Activated CD4-positive, alpha-beta T cell treated with anti-CD3 and anti-CD28 coated beads, Interleukin-2, amount 10 ng/mL, durations not matched to agents 7 days and 5 days (primary cell): Measurements from ENCODE around the gene IHH. TPM values are rescaled to one million over a fixed set of nuclear protein-coding genes. Genes with fewer than 3 reads are reported as not detected.

Experiments
- CTCF ChIA-PET: fragments of 350-600 bp; sonication (Branson Sonifier 250); formaldehyde crosslinking; loops from one replicate; lab custom pipeline; 2021; ENCODE audit warnings: antibody characterized with exemption; lab: Charles Lee
- POLR2A ChIA-PET: fragments of 350-600 bp; sonication (Branson Sonifier 250); formaldehyde crosslinking; loops from one replicate; lab custom pipeline; 2021; ENCODE audit warnings: antibody characterized with exemption; lab: Charles Lee
- DNase-seq: peaks from one replicate; pipeline ENCODE4 v3.0.0-alpha.2; 2020
- H3K27ac Mint-ChIP-seq: one replicate; pipeline ENCODE4 v1.8.0; 2021; ENCODE audit warnings: mild to moderate bottlenecking, moderate library complexity, mixed read lengths
- H3K27me3 Mint-ChIP-seq: one replicate; pipeline ENCODE4 v1.8.0; 2021; ENCODE audit warnings: mixed read lengths
- H3K36me3 Mint-ChIP-seq: one replicate; pipeline ENCODE4 v1.8.0; 2021; ENCODE audit warnings: low read depth, mixed read lengths
- H3K4me1 Mint-ChIP-seq: one replicate; pipeline ENCODE4 v1.8.0; 2021; ENCODE audit warnings: mixed read lengths
- H3K4me3 Mint-ChIP-seq: one replicate; pipeline ENCODE4 v1.8.0; 2021; ENCODE audit warnings: mild to moderate bottlenecking, moderate library complexity, mixed read lengths
- H3K9me3 Mint-ChIP-seq: one replicate; pipeline ENCODE4 v1.8.0; 2021; ENCODE audit warnings: mixed read lengths
- total RNA-seq, 2 experiments: library from RNA; stranded (reverse); gene quantifications; one replicate each; pipeline ENCODE4 v1.2.3, GENCODE V29; 2021

The IHH gene
- not detected for total RNA-seq

DNA sequence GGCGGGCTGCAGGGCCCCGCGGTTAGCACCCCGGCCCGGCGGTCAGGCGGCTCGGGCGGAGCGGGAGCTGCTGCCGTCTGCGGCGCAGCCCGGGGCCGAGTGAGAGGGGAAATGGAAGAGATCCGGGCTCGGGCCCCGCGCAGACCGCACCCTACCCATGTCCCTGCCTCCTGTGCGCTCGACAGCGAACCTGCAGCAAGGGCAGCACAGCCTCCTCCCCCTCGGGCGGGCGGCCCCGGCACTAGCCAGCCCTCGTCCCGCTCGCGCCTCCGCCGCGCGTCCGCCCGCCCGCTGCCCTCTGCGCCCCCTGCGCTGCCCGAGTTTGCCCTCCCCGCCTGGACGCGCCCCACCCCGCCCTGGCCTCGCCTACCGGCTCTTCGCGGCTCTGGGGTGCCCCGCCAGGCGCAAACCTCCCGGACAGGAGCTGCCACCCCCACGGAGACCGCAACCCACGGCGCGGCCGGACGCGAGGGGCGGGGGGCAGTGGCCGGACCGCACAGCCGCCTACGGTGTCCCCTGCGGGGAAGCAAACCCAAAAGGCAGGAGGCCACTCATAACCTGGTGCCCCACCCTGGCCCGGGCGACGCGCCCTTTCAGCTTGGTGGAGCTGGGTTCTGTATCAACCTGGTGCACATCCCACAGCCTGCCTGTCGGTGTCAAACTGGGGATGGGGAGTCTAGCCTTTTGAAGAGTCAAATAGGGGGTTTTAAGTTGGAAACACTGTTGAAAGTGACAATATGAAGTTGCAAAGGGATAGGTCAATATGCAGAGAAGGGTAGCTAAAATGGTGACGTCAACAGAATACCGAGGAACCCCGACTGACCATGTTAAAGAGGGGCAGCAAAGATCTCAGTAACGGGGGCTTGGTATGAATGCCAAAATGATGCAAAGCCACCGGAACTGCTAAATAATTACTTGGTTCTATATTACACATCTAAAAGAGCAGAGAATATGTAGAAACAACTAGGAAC is at the start of gene IHH:
IHH (minus strand) TSS at position 101 of the 971 bp plus-strand sequence. CDS start 454 bp downstream, outside the sequence.
- Mint-ChIP-seq H3K4me1 (peaks cover 16% of the 10 kb centered on the region), H3K36me3 (no peaks in the 10 kb centered on the region), H3K27me3 (peaks cover 77% of the 10 kb centered on the region), H3K9me3 (no peaks in the 10 kb centered on the region), H3K4me3 (no peak within 1 kb of the TSS), H3K27ac (no peak within 1 kb of the TSS)
- ChIA-PET POLR2A (no interaction called here), CTCF (interaction anchor here (0.5 to 2.1 kb wide), 5 partner anchors 41 to 423 kb away, joined by 3 to 6 read pairs (median 3); no protein-coding TSS in a partner anchor)
- DNase-seq: peak; percentile 16

DNA sequence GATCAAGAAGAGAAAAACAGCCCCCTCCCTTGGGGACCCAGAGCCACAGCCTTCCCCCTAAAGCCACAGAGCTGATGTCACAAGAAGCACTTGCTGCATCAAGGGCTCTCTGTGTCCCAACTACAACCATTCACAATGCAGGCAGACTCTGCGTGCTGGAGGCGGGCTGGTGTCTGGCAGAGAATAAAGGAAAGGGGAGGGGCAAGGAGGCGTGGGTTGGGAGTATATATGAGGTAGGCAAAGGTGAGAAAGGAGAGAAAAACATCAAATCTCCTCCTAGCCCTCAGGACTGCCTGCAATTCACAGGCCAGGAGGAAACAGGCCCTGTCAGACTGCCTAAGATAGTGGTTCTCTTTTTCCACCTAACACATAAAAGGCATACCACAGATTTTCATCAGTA is 48.8 kb upstream of the IHH start:
- CTCF ChIA-PET: interaction anchor here (0.5 kb wide), 1 partner anchor 76 kb away, joined by 3 read pairs; no protein-coding TSS in a partner anchor
- Mint-ChIP-seq H3K4me1 (peaks cover 4% of the 10 kb centered on the region), H3K27me3 (no peaks in the 10 kb centered on the region), H3K27ac (no peak overlapping the region), H3K36me3 (no peaks in the 10 kb centered on the region), H3K9me3 (no peaks in the 10 kb centered on the region), H3K4me3 (no peak overlapping the region)
- DNase-seq: peak; percentile 22
- POLR2A ChIA-PET: no interaction called here

DNA sequence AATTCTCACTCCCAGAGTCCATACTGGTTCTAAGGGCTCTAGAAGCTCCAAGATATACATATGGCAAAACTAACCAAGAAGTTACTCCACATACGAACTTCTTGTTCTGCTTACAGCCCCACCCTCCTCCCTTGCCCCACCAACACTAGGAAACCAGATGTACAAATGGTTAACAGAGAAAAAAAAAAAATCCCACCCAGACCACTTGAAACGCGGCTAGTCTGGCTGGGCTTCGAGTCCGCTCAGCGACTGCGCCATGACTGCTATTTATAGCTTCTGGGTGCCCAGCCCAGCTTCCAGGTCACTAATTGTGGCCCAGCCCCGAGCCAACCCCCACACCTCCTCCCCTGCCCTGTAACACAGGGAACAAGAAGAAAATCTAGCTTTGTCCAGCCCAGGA is 47.0 kb upstream of the IHH start:
- Mint-ChIP-seq H3K36me3 (no peaks in the 10 kb centered on the region), H3K27ac (no peak overlapping the region), H3K27me3 (no peaks in the 10 kb centered on the region), H3K9me3 (no peaks in the 10 kb centered on the region), H3K4me1 (peaks cover 4% of the 10 kb centered on the region), H3K4me3 (no peak overlapping the region)
- ChIA-PET POLR2A (no interaction called here), CTCF (interaction anchor here (0.6 kb wide), 1 partner anchor 23 kb away, joined by 3 read pairs; no protein-coding TSS in a partner anchor)
- no peak for DNase-seq

DNA sequence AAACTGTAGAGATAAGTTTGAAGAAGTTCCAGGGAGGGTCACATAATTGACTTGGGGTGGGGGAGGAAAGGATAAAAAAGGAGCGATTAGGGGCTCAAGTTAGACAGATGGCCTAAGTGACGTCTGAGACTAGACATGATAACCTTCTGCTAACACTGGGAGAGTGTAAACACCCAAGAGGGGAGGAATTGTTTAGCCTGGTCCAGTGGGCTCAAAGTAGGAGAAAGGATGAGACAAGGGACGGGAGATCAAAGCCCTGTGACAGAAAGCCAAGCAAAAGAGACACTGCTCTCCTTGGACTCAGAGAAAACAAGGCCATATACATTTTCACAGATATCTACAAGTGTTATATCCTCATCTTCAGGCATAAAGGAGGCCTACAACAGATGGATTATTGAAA is 45.5 kb upstream of the IHH start:
- Mint-ChIP-seq H3K9me3 (no peaks in the 10 kb centered on the region), H3K27ac (no peak overlapping the region), H3K4me3 (no peak overlapping the region), H3K36me3 (no peaks in the 10 kb centered on the region), H3K27me3 (no peaks in the 10 kb centered on the region), H3K4me1 (peaks cover 4% of the 10 kb centered on the region)
- DNase-seq: no peak
- ChIA-PET CTCF (no interaction called here), POLR2A (no interaction called here)

DNA sequence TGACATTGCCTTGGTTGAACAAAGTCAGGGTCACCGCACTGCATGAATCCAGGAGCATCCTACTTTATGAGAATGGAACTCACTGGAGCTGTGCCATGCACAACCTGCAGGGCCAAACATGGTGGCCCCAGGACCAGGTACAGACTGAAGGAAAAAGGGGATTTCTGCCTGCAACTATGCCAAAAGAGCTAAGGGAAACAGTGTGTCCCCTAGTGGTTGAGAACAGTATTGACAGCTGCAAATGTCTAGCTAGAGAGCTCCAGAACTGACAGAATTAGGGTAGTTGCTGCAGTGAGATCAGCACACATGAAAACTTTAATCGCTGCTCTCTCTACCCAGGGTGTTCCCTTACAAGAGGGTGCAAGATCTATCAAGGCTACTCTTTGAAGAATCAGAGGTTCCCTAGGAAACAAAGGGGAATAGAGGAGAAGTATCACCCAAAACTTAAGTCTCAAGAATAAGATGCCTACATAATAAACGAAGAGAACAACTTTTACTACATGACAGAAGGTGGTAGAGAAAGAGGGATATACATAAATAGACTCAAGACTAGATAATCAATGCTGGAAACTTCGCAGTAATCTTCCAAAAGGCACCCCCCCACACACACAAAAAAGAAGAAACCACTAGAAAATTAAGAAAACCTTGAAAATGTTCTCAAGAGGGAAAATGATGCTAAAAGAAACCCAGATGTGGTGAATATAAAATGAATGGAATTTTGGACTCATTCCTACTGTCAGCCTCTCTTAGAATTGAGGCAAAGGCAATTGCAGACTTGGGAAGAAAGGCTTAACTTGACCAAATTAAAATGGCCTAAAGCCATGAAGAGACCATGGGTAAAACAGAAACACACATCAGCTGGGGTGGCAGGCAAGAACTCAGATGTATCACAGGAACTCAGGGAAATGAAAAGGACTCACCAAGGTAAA is 43.6 kb upstream of the IHH start:
- peaks cover 4% of the 10 kb centered on the region for H3K4me1 Mint-ChIP-seq
- peak; percentile 28 for DNase-seq
- H3K36me3 Mint-ChIP-seq: no peaks in the 10 kb centered on the region
- no peaks in the 10 kb centered on the region for H3K9me3 Mint-ChIP-seq
- no peak overlapping the region for H3K27ac Mint-ChIP-seq
- H3K4me3 Mint-ChIP-seq: no peak overlapping the region
- POLR2A ChIA-PET: no interaction called here
- CTCF ChIA-PET: interaction anchor here (0.6 to 2.2 kb wide), 11 partner anchors 11 to 191 kb away, joined by 3 to 13 read pairs (median 3); no protein-coding TSS in a partner anchor
- no peaks in the 10 kb centered on the region for H3K27me3 Mint-ChIP-seq

DNA sequence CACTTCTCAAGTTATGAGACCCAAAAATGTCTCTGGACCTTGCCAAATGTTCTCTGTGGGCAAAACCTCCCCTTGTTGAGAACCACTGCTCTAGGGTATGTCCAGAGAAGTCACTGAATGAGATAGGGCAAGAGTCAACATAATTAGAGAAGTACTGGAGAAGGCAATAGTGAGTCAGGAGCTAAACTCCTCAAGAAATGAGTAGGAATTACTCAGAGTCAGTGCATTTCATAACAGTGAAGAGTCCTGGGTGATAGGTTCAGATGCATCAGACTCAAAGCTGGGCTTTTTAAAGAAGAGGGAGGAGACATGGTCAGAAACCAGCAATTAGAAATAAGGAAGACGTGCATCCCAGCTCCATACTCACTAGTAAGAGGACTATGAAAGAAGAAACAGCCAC is 38.6 kb upstream of the IHH start:
- H3K27ac Mint-ChIP-seq: no peak overlapping the region
- no peak for DNase-seq
- no peaks in the 10 kb centered on the region for H3K36me3 Mint-ChIP-seq
- ChIA-PET CTCF (interaction anchor here (1.1 to 1.5 kb wide), 2 partner anchors 13 to 28 kb away, joined by 3 read pairs; no protein-coding TSS in a partner anchor), POLR2A (no interaction called here)
- H3K4me3 Mint-ChIP-seq: no peak overlapping the region
- H3K27me3 Mint-ChIP-seq: no peaks in the 10 kb centered on the region
- H3K4me1 Mint-ChIP-seq: no peaks in the 10 kb centered on the region
- H3K9me3 Mint-ChIP-seq: no peaks in the 10 kb centered on the region

DNA sequence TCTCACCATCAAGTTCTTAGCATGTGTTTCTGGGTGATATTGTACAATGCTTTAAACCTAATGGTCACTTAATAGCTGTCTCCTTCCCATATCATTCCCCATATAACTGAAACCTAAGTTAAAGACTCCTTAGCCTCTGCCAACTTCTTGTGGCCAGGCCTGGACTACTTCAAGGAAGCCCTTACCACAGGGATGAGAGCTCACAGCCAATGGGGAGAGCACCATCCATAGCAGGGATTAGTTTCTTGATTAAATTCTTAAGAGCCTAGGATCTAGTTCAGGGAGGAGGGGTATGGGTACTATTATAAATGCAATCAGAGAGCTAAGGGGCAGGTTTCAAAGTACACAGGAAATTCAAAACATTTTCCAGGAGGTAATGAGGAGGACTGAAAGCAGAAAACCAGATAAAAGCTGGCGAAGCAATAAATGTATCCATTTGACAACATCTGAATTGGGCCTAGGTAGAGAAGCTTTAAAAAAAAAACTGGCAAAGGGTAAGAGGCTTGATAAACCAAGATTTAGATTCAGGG is 34.8 kb upstream of the IHH start:
- H3K4me3 Mint-ChIP-seq: no peak overlapping the region
- DNase-seq: no peak
- CTCF ChIA-PET: interaction anchor here (0.9 to 3.8 kb wide), 2 partner anchors 8 to 10 kb away, joined by 3 to 13 read pairs; no protein-coding TSS in a partner anchor
- H3K36me3 Mint-ChIP-seq: no peaks in the 10 kb centered on the region
- POLR2A ChIA-PET: no interaction called here
- H3K9me3 Mint-ChIP-seq: no peaks in the 10 kb centered on the region
- H3K27me3 Mint-ChIP-seq: no peaks in the 10 kb centered on the region
- no peak overlapping the region for H3K27ac Mint-ChIP-seq
- H3K4me1 Mint-ChIP-seq: no peaks in the 10 kb centered on the region

DNA sequence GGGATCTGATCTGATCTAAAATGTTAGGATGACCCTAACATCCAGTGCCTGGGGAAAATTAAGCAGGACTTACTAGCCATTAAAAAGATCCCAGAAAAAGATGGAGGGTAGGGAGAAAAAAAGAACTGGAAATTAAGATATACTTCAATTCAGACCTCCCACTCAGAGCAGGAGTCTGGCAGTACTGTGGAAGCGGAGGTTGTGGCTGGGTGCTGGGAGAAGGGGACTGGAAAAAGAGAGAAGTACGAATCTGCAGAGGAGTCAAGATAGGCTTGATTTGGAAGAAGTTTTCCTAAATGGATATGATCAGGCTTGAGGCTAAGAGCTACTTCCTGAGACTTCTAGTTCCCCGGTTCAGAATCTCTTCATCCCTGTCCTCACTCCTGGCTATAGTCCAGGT is 33.5 kb upstream of the IHH start:
- no peak overlapping the region for H3K4me3 Mint-ChIP-seq
- no peaks in the 10 kb centered on the region for H3K9me3 Mint-ChIP-seq
- CTCF ChIA-PET: interaction anchor here (3.8 kb wide), 1 partner anchor 9 kb away, joined by 13 read pairs; no protein-coding TSS in a partner anchor
- no peaks in the 10 kb centered on the region for H3K36me3 Mint-ChIP-seq
- POLR2A ChIA-PET: no interaction called here
- no peak overlapping the region for H3K27ac Mint-ChIP-seq
- H3K27me3 Mint-ChIP-seq: no peaks in the 10 kb centered on the region
- H3K4me1 Mint-ChIP-seq: no peaks in the 10 kb centered on the region
- DNase-seq: no peak

DNA sequence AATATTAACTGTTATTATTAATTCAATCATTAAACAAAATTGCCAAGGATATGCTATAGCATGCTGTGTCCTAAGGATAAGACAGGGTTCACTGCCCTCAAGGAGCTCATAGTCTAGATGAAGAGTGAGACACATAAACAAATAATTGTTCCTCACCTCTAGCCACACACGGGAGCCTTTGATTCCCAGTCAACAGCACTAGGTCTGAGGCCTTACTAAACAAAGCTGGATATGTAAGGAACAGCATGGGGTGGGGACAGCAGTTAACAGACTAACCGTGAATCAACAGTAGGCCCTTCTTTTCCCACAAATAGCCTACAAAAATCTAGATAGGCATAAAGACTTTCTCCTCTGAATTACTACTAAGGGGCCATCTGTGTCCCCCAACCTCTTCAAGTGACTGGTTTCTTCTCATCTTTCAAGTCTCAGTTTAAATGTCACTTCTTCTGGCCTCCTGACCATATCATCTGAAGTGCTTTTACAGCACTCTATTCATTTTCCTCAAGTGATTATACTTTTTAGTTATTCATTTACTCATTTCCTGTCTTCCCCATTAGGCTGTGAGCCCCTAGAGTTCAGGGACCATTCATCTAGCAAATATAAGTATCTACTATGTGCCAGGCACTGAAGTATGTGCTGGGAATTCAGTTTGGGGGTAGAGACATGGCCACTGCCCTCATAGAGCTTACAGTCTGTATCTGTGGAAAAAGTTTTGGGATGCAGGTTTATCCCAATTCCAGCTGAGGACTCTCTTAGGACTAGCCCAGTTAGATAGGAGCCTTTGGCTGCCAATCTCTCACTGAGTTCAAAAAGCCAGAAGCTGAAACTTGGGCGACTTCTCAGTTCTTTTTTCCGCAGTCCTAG is 29.9 kb upstream of the IHH start:
- Mint-ChIP-seq H3K36me3 (no peaks in the 10 kb centered on the region), H3K27ac (no peak overlapping the region), H3K4me1 (peaks cover under 1% of the 10 kb centered on the region), H3K27me3 (no peaks in the 10 kb centered on the region), H3K9me3 (no peaks in the 10 kb centered on the region), H3K4me3 (no peak overlapping the region)
- DNase-seq: no peak
- ChIA-PET CTCF (interaction anchor here (0.7 to 1.3 kb wide), 4 partner anchors 8 to 111 kb away, joined by 3 read pairs; no protein-coding TSS in a partner anchor), POLR2A (no interaction called here)

DNA sequence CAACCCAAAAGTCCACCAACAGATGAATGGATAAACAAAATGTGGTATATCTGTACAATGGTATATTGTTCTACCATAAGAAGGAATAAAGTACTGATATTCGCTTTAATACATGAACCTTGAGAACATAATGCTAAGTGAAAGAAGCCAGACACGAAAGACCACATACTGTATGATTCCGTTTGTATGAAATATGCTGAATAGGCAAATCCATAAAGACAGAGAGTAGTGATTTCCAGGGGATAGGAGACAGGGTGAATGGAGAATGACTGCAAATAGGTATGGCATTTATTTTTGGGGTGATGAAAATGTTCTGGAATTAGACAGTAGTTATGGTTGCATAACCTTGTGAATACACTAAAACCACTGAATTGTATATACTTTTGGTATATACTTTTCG is 28.6 kb upstream of the IHH start:
- Mint-ChIP-seq H3K27ac (no peak overlapping the region), H3K9me3 (no peaks in the 10 kb centered on the region), H3K27me3 (no peaks in the 10 kb centered on the region), H3K4me1 (peaks cover 12% of the 10 kb centered on the region), H3K4me3 (no peak overlapping the region), H3K36me3 (no peaks in the 10 kb centered on the region)
- DNase-seq: no peak
- ChIA-PET CTCF (interaction anchor here (2.2 kb wide), 1 partner anchor 15 kb away, joined by 9 read pairs; no protein-coding TSS in a partner anchor), POLR2A (no interaction called here)

DNA sequence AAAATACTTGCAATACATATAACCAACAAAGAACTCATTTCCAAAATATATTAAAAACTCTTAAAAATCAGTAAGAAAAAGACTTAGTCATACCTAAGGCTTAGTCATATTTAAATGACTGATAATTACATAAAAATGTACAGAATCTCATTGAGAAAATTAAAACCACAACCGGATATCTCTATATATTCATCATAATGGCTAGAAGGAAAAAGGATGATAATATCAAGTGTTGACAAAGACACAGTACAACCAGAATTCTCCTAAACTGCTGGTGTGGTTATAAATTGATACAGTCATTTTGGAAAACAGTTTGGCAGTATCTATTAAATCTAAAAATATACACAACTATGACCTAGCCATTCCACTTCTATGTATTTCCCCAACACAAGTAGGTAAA is 27.1 kb upstream of the IHH start:
- Mint-ChIP-seq H3K9me3 (no peaks in the 10 kb centered on the region), H3K27ac (no peak overlapping the region), H3K36me3 (no peaks in the 10 kb centered on the region), H3K4me3 (no peak overlapping the region), H3K27me3 (no peaks in the 10 kb centered on the region), H3K4me1 (peaks cover 12% of the 10 kb centered on the region)
- POLR2A ChIA-PET: interaction anchor here (0.5 kb wide), 1 partner anchor 854 kb away, joined by 4 read pairs; no protein-coding TSS in a partner anchor
- no peak for DNase-seq
- CTCF ChIA-PET: interaction anchor here (0.7 to 2.2 kb wide), 2 partner anchors 16 to 23 kb away, joined by 3 to 9 read pairs; no protein-coding TSS in a partner anchor
